ENCODE data around the gene DEFB121. TPM values are rescaled to one million over a fixed set of nuclear protein-coding genes. Genes with fewer than 3 reads are reported as not detected.

Gene DEFB121, protein sequence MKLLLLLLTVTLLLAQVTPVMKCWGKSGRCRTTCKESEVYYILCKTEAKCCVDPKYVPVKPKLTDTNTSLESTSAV
- not detected in 2 replicates for total RNA-seq

DNA sequence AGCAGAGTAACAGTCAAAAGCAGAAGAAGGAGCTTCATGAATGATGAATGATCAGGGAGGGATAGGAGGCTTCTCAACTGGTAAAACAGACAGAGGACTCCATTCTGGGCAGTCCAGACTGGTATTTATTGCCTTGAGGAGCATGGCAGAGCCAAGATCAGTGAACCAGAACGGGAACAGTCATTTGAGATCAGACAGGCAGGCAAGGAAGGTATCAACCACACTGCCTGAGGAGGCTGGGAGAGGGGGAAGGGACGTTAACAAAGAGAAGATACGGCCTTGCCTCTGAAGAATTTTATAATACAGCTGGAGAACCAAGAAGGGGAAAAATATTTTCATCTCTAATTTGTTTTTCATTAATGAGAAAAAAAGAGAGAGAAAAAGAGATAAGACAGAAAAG, at the start of gene DEFB121:
Gene DEFB121, minus strand, starts transcription at position 101 of the 400 bp plus-strand sequence. Its CDS starts 63 bp downstream, at position 38.

DNA sequence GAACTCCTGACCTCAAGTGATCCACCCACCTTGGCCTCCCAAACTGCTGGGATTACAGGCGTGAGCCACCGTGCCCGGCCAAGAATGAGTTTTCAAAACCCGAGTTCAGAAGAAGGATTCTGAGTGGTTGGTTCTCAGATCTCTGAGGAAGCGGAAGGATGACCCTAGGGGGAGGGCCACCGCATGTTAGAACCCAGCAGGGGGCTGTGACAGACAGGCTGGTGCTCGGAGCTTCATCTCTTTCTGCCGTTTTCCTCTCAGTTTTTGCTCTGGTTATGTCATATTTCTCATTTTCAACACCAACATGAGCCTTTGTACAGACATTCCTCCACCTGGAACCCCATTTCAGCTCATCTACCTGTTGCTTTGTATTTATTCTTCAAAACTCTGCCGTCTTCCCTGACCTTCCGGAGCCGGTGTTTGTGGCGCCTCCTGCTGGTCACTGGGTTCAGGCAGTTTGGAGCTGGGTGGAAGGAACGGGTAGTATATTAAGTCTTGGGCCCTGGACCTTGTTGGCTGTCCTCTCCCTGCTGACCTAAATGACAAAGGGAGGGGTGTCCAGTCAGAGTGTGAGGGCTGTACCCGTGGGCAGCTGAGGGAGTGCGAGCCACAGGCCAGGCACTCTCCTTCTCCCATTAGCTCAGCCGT, 34.1 kb upstream of the DEFB121 start, which contains the start of gene DEFB123:
Gene DEFB123, plus strand, starts transcription at position 621 of the 648 bp plus-strand sequence. CDS start 67 bp downstream, outside the sequence.

DNA sequence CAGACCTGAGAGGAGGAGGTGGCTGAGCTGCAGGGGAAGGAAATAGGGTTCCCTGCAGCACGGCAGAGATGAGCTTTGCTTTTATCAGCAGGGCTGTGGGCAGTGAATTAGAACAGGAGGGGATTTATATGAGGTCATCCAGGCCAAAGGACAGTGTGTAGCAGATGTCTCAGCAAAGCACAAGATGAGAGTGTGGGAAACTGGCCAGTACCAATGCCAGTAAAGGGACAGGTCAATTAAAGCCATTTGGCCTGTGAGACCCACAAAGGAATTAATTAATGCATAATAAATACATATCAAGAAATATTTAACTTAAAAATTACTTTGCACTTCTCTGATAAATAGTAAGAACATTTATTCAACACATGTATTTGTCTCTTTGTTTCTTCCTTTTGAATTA, 15.5 kb downstream of the DEFB121 start, which contains the start of gene DEFB119:
Gene DEFB119, minus strand, starts transcription at position 101 of the 400 bp plus-strand sequence. CDS start 107 bp downstream, outside the sequence.

DNA sequence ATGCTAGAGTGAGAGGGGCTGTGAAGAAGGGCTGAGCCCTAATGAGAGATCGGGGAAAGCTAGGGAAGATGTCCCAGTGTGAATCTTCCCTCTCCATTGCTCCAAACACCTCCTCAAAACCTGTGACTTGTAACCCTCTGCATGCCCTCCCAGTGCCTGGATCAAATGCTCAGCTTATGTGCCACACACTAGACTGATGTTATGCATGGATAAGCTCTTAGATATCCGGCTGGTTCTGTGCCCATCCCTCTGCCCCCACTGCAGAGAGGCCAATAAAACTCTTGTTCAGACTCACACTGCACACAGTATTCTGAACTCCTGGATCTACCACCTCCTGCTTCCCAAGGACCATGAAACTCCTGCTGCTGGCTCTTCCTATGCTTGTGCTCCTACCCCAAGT, 37.7 kb downstream of the DEFB121 start, which contains the start of gene DEFB118:
Gene DEFB118, plus strand, starts transcription at position 301 of the 400 bp plus-strand sequence. Its CDS starts 50 bp downstream, at position 351.

Other genes with a start within 250 kb of the DEFB121 start
- gene DEFB115, start 148.6 kb downstream of the DEFB121 start, total RNA-seq: not detected in 2 replicates
- not detected in 2 replicates for gene DEFB116, start 97.6 kb downstream of the DEFB121 start, total RNA-seq
- gene DEFB118, start 37.6 kb downstream of the DEFB121 start, total RNA-seq: not detected in 2 replicates
- not detected in 2 replicates for gene DEFB119, start 15.6 kb downstream of the DEFB121 start, total RNA-seq
- not detected in 2 replicates for gene DEFB123, start 34.4 kb upstream of the DEFB121 start, total RNA-seq
- not detected in 2 replicates for gene DEFB124, start 68.9 kb upstream of the DEFB121 start, total RNA-seq
- 0.11 TPM in 1 of 2 replicates, not detected in the other for gene REM1, start 69.1 kb upstream of the DEFB121 start, total RNA-seq
- gene HM13, start 108.2 kb upstream of the DEFB121 start, total RNA-seq: 34.7 and 39.0 TPM in 2 replicates
- gene ID1, start 199.1 kb upstream of the DEFB121 start, total RNA-seq: 1,048 and 1,208 TPM in 2 replicates
- not detected in 2 replicates for gene COX4I2, start 231.7 kb upstream of the DEFB121 start, total RNA-seq